HG03575 (cell line): ENCODE data around the gene SCOC.

Source experiments
- ATAC-seq: cut with Tn5 transposase; IDR thresholded peaks from one replicate; pipeline ENCODE4 v1.9.1; 2021; ENCODE audit not compliant: unreplicated experiment, insufficient number of reproducible peaks, low FRiP score; ENCODE audit errors: extremely low read depth

SCOC gene

GRCh38 chr4:140427919-140428471 is 54.5 kb downstream of the SCOC start:
- no peak for ATAC-seq
